GM18520 (cell line): ENCODE measurements around the gene STEAP1B.

Source experiments
- ATAC-seq: cut with Tn5 transposase; IDR thresholded peaks from one replicate; pipeline ENCODE4 v1.9.1; 2021; ENCODE audit not compliant: unreplicated experiment

STEAP1B gene

GRCh38 chr7:22373911-22374310 is 126.1 kb downstream of the STEAP1B start:
- no peak for ATAC-seq

GRCh38 chr7:22373388-22373787 is 126.6 kb downstream of the STEAP1B start:
- no peak for ATAC-seq

GRCh38 chr7:22372863-22373262 is 127.1 kb downstream of the STEAP1B start:
- no peak for ATAC-seq

- no peak for ATAC-seq
Observed at GRCh38 chr7:22371878-22372277, 128.1 kb downstream of the STEAP1B start.
